Superior temporal gyrus (tissue), 1 donor: Measurements from ENCODE around the gene VPS37B.

Experiments used
- DNase-seq: peaks from one replicate; pipeline ENCODE4 v3.0.0-alpha.2; 2016; ENCODE audit errors: extremely low spot score

Gene VPS37B

GRCh38 chr12:122852336-122853275, 43.3 kb downstream of the VPS37B start:
- peak; percentile 88 for DNase-seq

GRCh38 chr12:122851820-122852219, 44.1 kb downstream of the VPS37B start:
- peak; percentile 65 for DNase-seq

- DNase-seq = no peak
Observed at GRCh38 chr12:122850695-122851350, 45.1 kb downstream of the VPS37B start.

GRCh38 chr12:122850048-122850445, 45.9 kb downstream of the VPS37B start:
- DNase-seq = no peak

GRCh38 chr12:122849352-122850047, 46.4 kb downstream of the VPS37B start:
- DNase-seq = peak; percentile 65

- DNase-seq = peak; percentile 32
Observed at GRCh38 chr12:122848471-122849351, 47.2 kb downstream of the VPS37B start.

GRCh38 chr12:122847921-122848421, 48.0 kb downstream of the VPS37B start:
- DNase-seq = peak; percentile 76

- DNase-seq = no peak
Observed at GRCh38 chr12:122847516-122847836, 48.4 kb downstream of the VPS37B start.

GRCh38 chr12:122846622-122847515, 49.1 kb downstream of the VPS37B start:
- no peak for DNase-seq

GRCh38 chr12:122845865-122846621, 49.9 kb downstream of the VPS37B start:
- DNase-seq = no peak

GRCh38 chr12:122845041-122845864, 50.7 kb downstream of the VPS37B start:
- peak; percentile 96 for DNase-seq

GRCh38 chr12:122844366-122844971, 51.5 kb downstream of the VPS37B start:
- DNase-seq = peak; percentile 54

GRCh38 chr12:122843455-122843854, 52.5 kb downstream of the VPS37B start:
- DNase-seq = no peak

GRCh38 chr12:122842505-122843405, 53.2 kb downstream of the VPS37B start:
- no peak for DNase-seq

GRCh38 chr12:122841544-122842321, 54.2 kb downstream of the VPS37B start:
- peak; percentile 84 for DNase-seq
